Endothelial cell of umbilical vein (primary cell): ENCODE results near the gene GPBAR1. TPM values are rescaled to one million over a fixed set of nuclear protein-coding genes. Genes with fewer than 3 reads are reported as not detected.

Source experiments
- BruUV-seq: library from RNA; stranded (reverse); fragments of 400-500 nt; replicated peaks from 2 replicates; lab custom pipeline; 2021; lab: Mats Ljungman, UMichigan
- CTCF ChIA-PET: fragments of 300-600, 350-600 bp; sonication (Branson Sonifier 250); formaldehyde crosslinking; loops from one replicate; lab custom pipeline; 2021; ENCODE audit warnings: antibody characterized with exemption, inconsistent platforms; lab: Charles Lee
- POLR2A ChIA-PET: fragments of 300-600, 350-600 bp; sonication (Branson Sonifier 250); formaldehyde crosslinking; loops from one replicate; lab custom pipeline; 2021; ENCODE audit warnings: antibody characterized with exemption, inconsistent platforms; lab: Charles Lee
- DNase-seq: peaks from one replicate; pipeline ENCODE4 v3.0.0-alpha.2; 2011; ENCODE audit warnings: low read depth, low spot score
- FAIRE-seq: peaks from 2 replicates; lab custom pipeline; 2011; peaks lifted over from hg19 to GRCh38; lab: Jason Lieb, UNC
- H2AFZ ChIP-seq: 2 replicates; pipeline ENCODE4 v1.6.0; 2012; ENCODE audit warnings: low read depth, low read length, control low read depth, inconsistent platforms
- H3K27ac ChIP-seq: 2 replicates; pipeline ENCODE4 v1.5.1; 2011; ENCODE audit warnings: low read depth, mild to moderate bottlenecking, control low read depth, low read length, moderate library complexity; ENCODE audit not compliant: insufficient read depth
- H3K27me3 ChIP-seq, 2 experiments: 2 replicates each; pipeline versions ENCODE4 v1.6.0 to v1.6.1; 2011; ENCODE audit warnings: low read length in 2 of 2, mixed read lengths in 1 of 2; ENCODE audit not compliant: control insufficient read depth in 2 of 2, insufficient read depth in 2 of 2
- H3K36me3 ChIP-seq, 2 experiments: 2 replicates in 1 of 2; 3 replicates in 1 of 2; pipeline ENCODE4 v1.5.1; 2011; ENCODE audit warnings: low read length in 2 of 2, mild to moderate bottlenecking in 1 of 2, moderate library complexity in 1 of 2; ENCODE audit not compliant: control insufficient read depth in 2 of 2, insufficient read depth in 2 of 2; ENCODE audit errors: extremely low read depth in 1 of 2
- H3K4me1 ChIP-seq: 3 replicates; pipeline ENCODE4 v1.5.1; 2011; ENCODE audit warnings: mild to moderate bottlenecking, low read length; ENCODE audit not compliant: control insufficient read depth, insufficient read depth; ENCODE audit errors: extremely low read depth
- H3K4me2 ChIP-seq: 2 replicates; pipeline ENCODE4 v1.6.1; 2011; ENCODE audit warnings: low read length, control low read depth, mixed read lengths; ENCODE audit not compliant: insufficient read depth
- H3K4me3 ChIP-seq, 3 experiments: fragments of 200-600 bp in 1 of 3; sonication (generic), shearing (Covaris generic) in 1 of 3; replicated peaks in 1 of 3; 2 replicates each; pipeline ENCODE4 v1.5.1; 2011 to 2016; ENCODE audit warnings: control low read depth in 3 of 3, low read length in 3 of 3, mild to moderate bottlenecking in 2 of 3, inconsistent platforms in 1 of 3, low read depth in 1 of 3, moderate library complexity in 1 of 3; ENCODE audit not compliant: insufficient read depth in 1 of 3
- H3K79me2 ChIP-seq: 2 replicates; pipeline ENCODE4 v1.6.0; 2012; ENCODE audit warnings: low read length, inconsistent platforms; ENCODE audit not compliant: control insufficient read depth, insufficient read depth
- H3K9ac ChIP-seq: replicated peaks from 2 replicates; pipeline ENCODE3; 2011; ENCODE audit warnings: low read length, control low read depth; ENCODE audit not compliant: insufficient read depth; ENCODE audit errors: extremely low read depth
- H3K9me1 ChIP-seq: replicated peaks from 3 replicates; pipeline ENCODE4 v1.6.0; 2011; ENCODE audit warnings: mild to moderate bottlenecking, low read length; ENCODE audit not compliant: control insufficient read depth, insufficient read depth; ENCODE audit errors: extremely low read depth
- H3K9me3 ChIP-seq: replicated peaks from 2 replicates; pipeline ENCODE4 v1.5.1; 2012; ENCODE audit warnings: low read length, inconsistent platforms; ENCODE audit not compliant: control insufficient read depth, insufficient read depth
- H4K20me1 ChIP-seq: replicated peaks from 2 replicates; pipeline ENCODE3; 2011; ENCODE audit warnings: mild to moderate bottlenecking, low read length; ENCODE audit not compliant: control insufficient read depth, insufficient read depth; ENCODE audit errors: extremely low read depth
- CTCF ChIP-seq, 2 donors: IDR thresholded peaks; 1 replicate in 1 of 2; 2 replicates in 1 of 2; pipeline ENCODE4 v1.5.1; 2011; ENCODE audit warnings: low read length in 2 of 2, mild to moderate bottlenecking in 2 of 2, moderate library complexity in 2 of 2, control low read depth in 1 of 2, inconsistent platforms in 1 of 2, low read depth in 1 of 2; ENCODE audit not compliant: insufficient read depth in 1 of 2; ENCODE audit errors: extremely low read depth in 1 of 2
- EZH2 ChIP-seq: IDR thresholded peaks from 2 replicates; pipeline ENCODE4 v1.6.1; 2012; ENCODE audit warnings: borderline replicate concordance, low read depth, mild to moderate bottlenecking, moderate library complexity, low read length, inconsistent platforms; ENCODE audit not compliant: severe bottlenecking
- FOS ChIP-seq: IDR thresholded peaks from 2 replicates; pipeline ENCODE4 v1.6.1; 2011; ENCODE audit warnings: mild to moderate bottlenecking, low read length, moderate library complexity, borderline replicate concordance; ENCODE audit not compliant: insufficient read depth
- GATA2 ChIP-seq: IDR thresholded peaks from 2 replicates; pipeline ENCODE4 v1.7.0; 2011; ENCODE audit warnings: low read depth, mild to moderate bottlenecking, moderate library complexity, mixed read lengths, low read length; ENCODE audit not compliant: insufficient read length, insufficient read depth
- JUN ChIP-seq: IDR thresholded peaks from 2 replicates; pipeline ENCODE4 v1.6.1; 2011; ENCODE audit warnings: borderline replicate concordance, low read depth; ENCODE audit not compliant: insufficient read length, insufficient read depth
- MAX ChIP-seq: IDR thresholded peaks from 2 replicates; pipeline ENCODE4 v1.6.1; 2011; ENCODE audit not compliant: insufficient read depth, insufficient read length
- MYC ChIP-seq: IDR thresholded peaks from one replicate; pipeline ENCODE4 v1.6.1; 2011; ENCODE audit warnings: mild to moderate bottlenecking, low read depth, low read length
- POLR2A ChIP-seq: IDR thresholded peaks from 2 replicates; pipeline ENCODE4 v1.6.1; 2012; ENCODE audit warnings: low read depth, mild to moderate bottlenecking, control low read depth, low read length
- POLR2AphosphoS5 ChIP-seq: IDR thresholded peaks from 2 replicates; pipeline ENCODE4 v1.6.1; 2012; ENCODE audit warnings: low read depth, mild to moderate bottlenecking, control low read depth, low read length, moderate library complexity; ENCODE audit not compliant: insufficient read depth
- dilution Hi-C: fragments of 300-500 bp; cut with MboI; formaldehyde crosslinking; loops from one replicate; pipeline ENCODE4 v1.15.0; 2019; ENCODE audit warnings: low sequenced_read_pairs; ENCODE audit not compliant: extremely low pct_ligation_motif_present
- intact Hi-C: fragments of 100-400 bp; cut with micrococcal nuclease; formaldehyde crosslinking; loops from one replicate; pipeline ENCODE4 v1.10.0; 2022
- polyA plus RNA-seq, 4 experiments: library from polyadenylated mRNA; depleted of rRNA in 3 of 4; stranded (reverse) in 3 of 4; unstranded in 1 of 4; fragments of >200 nt; gene quantifications; 2 replicates each; pipeline versions ENCODE4 v1.2.1 to v1.2.3, GENCODE V29; 2011 to 2012; ENCODE audit warnings: missing spikeins in 1 of 4
- total RNA-seq: library from RNA; stranded (reverse); gene quantifications from 2 replicates; pipeline ENCODE4 v1.2.3, GENCODE V29; 2021

The GPBAR1 gene
- total and polyA plus RNA-seq, 2 donors (not counting 3 experiments of a cell fraction or from before 2014, with no cell fraction given), result 0.14 to 0.75 TPM

GRCh38 chr2:218298314-218298875 lies 37.6 kb downstream of the GPBAR1 start:
- no peak for FAIRE-seq
- H3K27ac ChIP-seq, result peak overlapping the region; percentile 21
- H3K9me3 ChIP-seq, result no peaks in the 10 kb centered on the region
- H2AFZ ChIP-seq, result peak overlapping the region; percentile 67
- H3K4me3 ChIP-seq, result no peak overlapping the region
- DNase-seq, result no peak
- TF ChIP-seq MYC (no peak), FOS (no peak), JUN (no peak), POLR2AphosphoS5 (no peak), POLR2A (no peak), EZH2 (no peak), MAX (no peak), CTCF (IDR thresholded peaks at IDR 0.05; ENCODE audit: extremely low read depth in 1 of 2, insufficient read depth in 1 of 2, low read depth in 1 of 2, low read length in 2 of 2) (no peak), GATA2 (no peak)
- H3K4me1 ChIP-seq, result peaks cover 26% of the 10 kb centered on the region
- H3K36me3 ChIP-seq, result no peaks in the 10 kb centered on the region
- BruUV-seq, result no TSS peak
- intact Hi-C loops, result no loop called here
- CTCF ChIA-PET, result interaction anchor here (0.9 to 12.1 kb wide), 4 partner anchors 11 to 97 kb away, joined by 6 to 178 read pairs (median 26); partner anchors contain the start of gene CATIP
- POLR2A ChIA-PET, result no interaction called here
- no peaks in the 10 kb centered on the region for H3K27me3 ChIP-seq
- no peak overlapping the region for H3K4me2 ChIP-seq
- H3K9ac ChIP-seq, result no peak overlapping the region
- H4K20me1 ChIP-seq, result no peaks in the 10 kb centered on the region
- no peaks in the 10 kb centered on the region for H3K9me1 ChIP-seq
- dilution Hi-C loops, result no loop called here
- H3K79me2 ChIP-seq, result no peaks in the 10 kb centered on the region
